K562 (cell line): ENCODE measurements around the gene ANOS1. TPM values are rescaled to one million over a fixed set of nuclear protein-coding genes. Genes with fewer than 3 reads are reported as not detected.
"Not testable (repeated sequence)": the region's sequence is repeated elsewhere in the genome, so short reads cannot be mapped to it uniquely, and the experiment has no call there.

Source experiments
- ATAC-seq: fragments of 200-7000 bp; cut with Tn5 transposase; 3 replicates; pipeline ENCODE4 v1.9.1; 2020; ENCODE audit warnings: moderate library complexity
- BruUV-seq: library from RNA; stranded (reverse); fragments of 400-500 nt; replicated peaks from 2 replicates; lab custom pipeline; 2021; lab: Mats Ljungman, UMichigan
- CTCF ChIA-PET: fragments of 300-600 bp; formaldehyde crosslinking; extraction: SDS; loops from one replicate; lab custom pipeline; 2021; ENCODE audit warnings: low intra/inter-chr PET ratio; lab: Yijun Ruan, JAX
- POLR2A ChIA-PET: fragments of 300-600, 350-650 bp; sonication (Branson Sonifier 250); formaldehyde crosslinking; extraction: SDS; loops from one replicate; lab custom pipeline; 2021; ENCODE audit warnings: antibody characterized with exemption, inconsistent platforms; lab: Yijun Ruan, JAX
- DNase-seq, 4 experiments: peaks; one replicate each; pipeline versions ENCODE4 v3.0.0 to v3.0.0-alpha.2; 2011 to 2018; ENCODE audit warnings: low spot score in 3 of 4, mixed read lengths in 3 of 4; ENCODE audit errors: extremely low read depth in 1 of 4
- FAIRE-seq: peaks from 2 replicates; lab custom pipeline; 2011; peaks lifted over from hg19 to GRCh38; lab: Jason Lieb, UNC
- H2AFZ ChIP-seq: 2 replicates; pipeline ENCODE4 v1.6.0; 2011; ENCODE audit warnings: low read depth, low read length, control low read depth, inconsistent platforms
- H3K27ac ChIP-seq: fragments of 200-600 bp; 3 replicates; pipeline ENCODE4 v1.8.0; 2011; ENCODE audit warnings: low read depth, mild to moderate bottlenecking, control low read depth, inconsistent platforms, low read length, moderate library complexity, mixed read lengths; ENCODE audit errors: extremely low read depth
- H3K27me3 ChIP-seq, 2 experiments: fragments of 300-600 bp in 1 of 2; 2 replicates in 1 of 2; 3 replicates in 1 of 2; pipeline versions ENCODE4 v1.6.0 to v1.8.0; 2011; ENCODE audit warnings: inconsistent platforms in 2 of 2, low read length in 2 of 2, mild to moderate bottlenecking in 1 of 2, mixed read lengths in 1 of 2, moderate library complexity in 1 of 2; ENCODE audit not compliant: control insufficient read depth in 2 of 2, insufficient read depth in 2 of 2
- H3K36me3 ChIP-seq: fragments of 300-600 bp; 3 replicates; pipeline ENCODE4 v1.8.0; 2011; ENCODE audit warnings: mild to moderate bottlenecking, low read length, inconsistent platforms; ENCODE audit not compliant: control insufficient read depth, insufficient read depth
- H3K4me1 ChIP-seq, 2 experiments: fragments of 200-600 bp in 1 of 2; replicated peaks in 1 of 2; 2 replicates in 1 of 2; 3 replicates in 1 of 2; pipeline versions ENCODE4 v1.5.1 to v1.8.0; 2011; ENCODE audit warnings: inconsistent platforms in 2 of 2, low read length in 2 of 2, mild to moderate bottlenecking in 1 of 2, mixed read lengths in 1 of 2, moderate library complexity in 1 of 2; ENCODE audit not compliant: control insufficient read depth in 2 of 2, insufficient read depth in 2 of 2
- H3K4me2 ChIP-seq: 2 replicates; pipeline ENCODE4 v1.6.1; 2011; ENCODE audit warnings: low read length, control low read depth, inconsistent platforms, mixed read lengths; ENCODE audit not compliant: insufficient read depth
- H3K4me3 ChIP-seq: fragments of 200-600 bp; sonication (generic), shearing (Covaris generic); 2 replicates; pipeline ENCODE4 v1.5.1; 2016; ENCODE audit warnings: control low read depth, inconsistent platforms
- H3K79me2 ChIP-seq: fragments of 200-600 bp; 3 replicates; pipeline ENCODE4 v1.8.0; 2011; ENCODE audit warnings: low read length, inconsistent platforms; ENCODE audit not compliant: control insufficient read depth, insufficient read depth
- H3K9ac ChIP-seq, 2 experiments: 2 replicates each; pipeline versions ENCODE4 v1.6.0 to v1.6.1; 2011; ENCODE audit warnings: low read depth in 2 of 2, low read length in 2 of 2, control low read depth in 1 of 2, inconsistent platforms in 1 of 2, mild to moderate bottlenecking in 1 of 2, mixed read lengths in 1 of 2; ENCODE audit not compliant: insufficient read depth in 1 of 2
- H3K9me1 ChIP-seq: one replicate; pipeline ENCODE4 v1.6.0; 2011; ENCODE audit warnings: inconsistent platforms, mild to moderate bottlenecking, low read length, moderate library complexity; ENCODE audit not compliant: control insufficient read depth, insufficient read depth
- H3K9me3 ChIP-seq: replicated peaks from 2 replicates; pipeline ENCODE4 v1.5.1; 2011; ENCODE audit warnings: low read depth, low read length, inconsistent platforms; ENCODE audit not compliant: control insufficient read depth, insufficient read depth
- H4K20me1 ChIP-seq: replicated peaks from 2 replicates; pipeline ENCODE4 v1.6.1; 2011; ENCODE audit warnings: low read length, inconsistent platforms, mixed read lengths; ENCODE audit not compliant: control insufficient read depth, insufficient read depth
- CTCF ChIP-seq, 3 experiments: IDR thresholded peaks in 2 of 3; conservative IDR thresholded peaks in 1 of 3; 2 replicates each; pipeline ENCODE4 v1.5.1; 2011 to 2012; ENCODE audit warnings: low read length in 3 of 3, mild to moderate bottlenecking in 3 of 3, control low read depth in 2 of 3, improper control_type of control experiment in 1 of 3, inconsistent platforms in 1 of 3, low read depth in 1 of 3, mixed read lengths in 1 of 3, moderate library complexity in 1 of 3; ENCODE audit not compliant: insufficient read depth in 2 of 3
- EZH2 ChIP-seq: IDR thresholded peaks from 2 replicates; pipeline ENCODE4 v1.6.1; 2012; ENCODE audit warnings: low read depth, mild to moderate bottlenecking, inconsistent platforms, low read length, borderline replicate concordance
- GABPA ChIP-seq: fragments of 200-800 bp; sonication (Bioruptor generic); conservative IDR thresholded peaks from 2 replicates; pipeline ENCODE4 v1.6.1; 2016; ENCODE audit warnings: low read depth, missing genetic modification characterization, missing compliant biosample characterization
- KLF6 ChIP-seq: fragments of 250-450 bp; sonication (Bioruptor Pico); IDR thresholded peaks from 2 replicates; pipeline ENCODE4 v1.4.0; 2020; ENCODE audit warnings: mild to moderate bottlenecking, moderate library complexity, borderline replicate concordance
- MYNN ChIP-seq, 2 experiments: sonication (generic); formaldehyde crosslinking in 1 of 2; IDR thresholded peaks; 2 replicates each; pipeline versions ENCODE4 v1.5.0 to v1.6.1; 2016 to 2020; ENCODE audit warnings: antibody characterized with exemption in 1 of 2, missing genetic modification reagents in 1 of 2
- NR2F6 ChIP-seq: fragments of 450-650 bp; formaldehyde crosslinking; IDR thresholded peaks from 2 replicates; pipeline ENCODE4 v1.4.0; 2020; ENCODE audit warnings: mild to moderate bottlenecking
- ZNF384 ChIP-seq: IDR thresholded peaks from 2 replicates; pipeline ENCODE4 v1.6.1; 2012; ENCODE audit warnings: low read depth, low read length, improper control_type of control experiment
- ZNF639 ChIP-seq, 2 experiments: fragments of 200-800 bp in 1 of 2; sonication (Bioruptor generic) in 1 of 2; sonication (generic) in 1 of 2; formaldehyde crosslinking in 1 of 2; IDR thresholded peaks in 1 of 2; conservative IDR thresholded peaks in 1 of 2; 2 replicates each; pipeline versions ENCODE4 v1.5.0 to v1.6.1; 2016 to 2020; ENCODE audit warnings: missing compliant biosample characterization in 1 of 2, missing genetic modification characterization in 1 of 2, missing genetic modification reagents in 1 of 2
- WGBS: fragments of 100-300 bp; shearing (Covaris generic); methylation state at CpG from one replicate; pipeline ENCODE4 v1.1.6; 2016; ENCODE audit warnings: low coverage, mixed read lengths; ENCODE audit not compliant: insufficient coverage; ENCODE audit errors: missing lambda C conversion rate; 5-methylcytosine and 5-hydroxymethylcytosine counted together
- in situ Hi-C: fragments of 300-500 bp; cut with MboI; formaldehyde crosslinking; loops from 4 replicates; pipeline ENCODE4 v1.15.0; 2018; ENCODE audit warnings: inconsistent platforms, mixed read lengths
- intact Hi-C: fragments of 100-400 bp; cut with micrococcal nuclease; formaldehyde crosslinking; loops from 2 replicates; pipeline ENCODE4 v1.14.2; 2022
- polyA plus RNA-seq, 8 experiments: library from polyadenylated mRNA; depleted of rRNA in 4 of 8; stranded (reverse) in 5 of 8; unstranded in 3 of 8; fragments of >200 nt; fragmentation: Nextera tagmentation in 2 of 8; fragmentation: Illumina TruSeq in 1 of 8; extraction: Ambion mirVana in 2 of 8; extraction: Trizol in 1 of 8; gene quantifications; 2 replicates each; pipeline versions ENCODE4 v1.2.1 to v1.2.3, GENCODE V29; 2011 to 2014; ENCODE audit warnings: inconsistent platforms in 1 of 8, missing spikeins in 1 of 8
- total RNA-seq, 7 experiments: library from RNA; depleted of rRNA in 6 of 7; stranded (reverse); fragments of >200 nt in 6 of 7; fragmentation: Illumina TruSeq in 2 of 7; extraction: Trizol in 2 of 7; gene quantifications; 2 replicates each; pipeline versions ENCODE4 v1.2.1 to v1.2.3, GENCODE V29; 2011 to 2021; ENCODE audit warnings: low replicate concordance in 1 of 7

Gene ANOS1
- total and polyA plus RNA-seq, 9 of the 15 experiments (the other 6 are each of a cell fraction or from before 2014, with no cell fraction given) = 0.04 TPM; not detected in 8

GRCh38 chrX:8502101-8502500 is 229.8 kb downstream of the ANOS1 start:
- CTCF ChIA-PET, H3K79me2 ChIP-seq, DNase-seq, H4K20me1 ChIP-seq, intact Hi-C loops, FAIRE-seq, H3K27ac ChIP-seq, in situ Hi-C loops, H3K4me3 ChIP-seq, H3K4me1 ChIP-seq, H3K9ac ChIP-seq, H3K27me3 ChIP-seq, POLR2A ChIA-PET, ATAC-seq, H2AFZ ChIP-seq, H3K4me2 ChIP-seq, BruUV-seq, H3K36me3 ChIP-seq, H3K9me1 ChIP-seq, H3K9me3 ChIP-seq: not testable (repeated sequence)
- WGBS = 0% methylated on average over 11 of the region's 21 CpGs

GRCh38 chrX:8500203-8500602 is 231.7 kb downstream of the ANOS1 start:
- FAIRE-seq = no peak
- H4K20me1 ChIP-seq = no peaks in the 10 kb centered on the region
- DNase-seq = no peak
- intact Hi-C loops = no loop called here
- H2AFZ ChIP-seq = no peak overlapping the region
- ATAC-seq = no peak
- no peaks in the 10 kb centered on the region for H3K4me1 ChIP-seq
- no peaks in the 10 kb centered on the region for H3K36me3 ChIP-seq
- no peak overlapping the region for H3K4me3 ChIP-seq
- H3K79me2 ChIP-seq = no peaks in the 10 kb centered on the region
- in situ Hi-C loops = no loop called here
- H3K9me3 ChIP-seq = no peaks in the 10 kb centered on the region
- H3K9ac ChIP-seq = no peak overlapping the region
- WGBS = 0% methylated on average over 4 of the region's 4 CpGs
- CTCF ChIA-PET = no interaction called here
- H3K4me2 ChIP-seq = no peak overlapping the region
- H3K27ac ChIP-seq = no peak overlapping the region
- H3K9me1 ChIP-seq = no peaks in the 10 kb centered on the region
- H3K27me3 ChIP-seq = no peaks in the 10 kb centered on the region
- POLR2A ChIA-PET = no interaction called here
- no TSS peak for BruUV-seq
- no peak for TF ChIP-seq ZNF384
- no peak for TF ChIP-seq KLF6 (CRISPR knock-in tag)
- no peak for TF ChIP-seq GABPA
- no peak for TF ChIP-seq ZNF639 (CRISPR knock-in tag; conservative IDR thresholded peaks at IDR 0.05 in 1 of 2, IDR thresholded peaks at IDR 0.05 in 1 of 2)
- no peak for TF ChIP-seq MYNN (IDR thresholded peaks at IDR 0.05)
- no peak for TF ChIP-seq MYNN (CRISPR knock-in tag; IDR thresholded peaks at IDR 0.05)
- no peak for TF ChIP-seq EZH2
- TF ChIP-seq NR2F6 (CRISPR knock-in tag) = no peak
- TF ChIP-seq CTCF (IDR thresholded peaks at IDR 0.05 in 2 of 3, conservative IDR thresholded peaks at IDR 0.05 in 1 of 3; ENCODE audit: insufficient read depth in 2 of 3, low read depth in 1 of 3, low read length in 3 of 3) = no peak
